SK-N-MC (cell line): ENCODE data around the gene CNR2.

ENCODE experiments used
- EZH2 ChIP-seq: fragments of 200-600 bp; sonication (generic); IDR thresholded peaks from one replicate; pipeline ENCODE4 v1.6.1; 2017; ENCODE audit warnings: antibody characterized with exemption
- FOXP2 ChIP-seq: optimal IDR thresholded peaks from 2 replicates; pipeline ENCODE3; 2011; ENCODE audit warnings: mild to moderate bottlenecking, moderate library complexity; ENCODE audit not compliant: insufficient read depth; ENCODE audit errors: extremely low read length, control extremely low read depth
- POLR2AphosphoS5 ChIP-seq: IDR thresholded peaks from 2 replicates; pipeline ENCODE4 v1.6.1; 2012; ENCODE audit warnings: mild to moderate bottlenecking, low read depth, low read length, borderline replicate concordance

DNA sequence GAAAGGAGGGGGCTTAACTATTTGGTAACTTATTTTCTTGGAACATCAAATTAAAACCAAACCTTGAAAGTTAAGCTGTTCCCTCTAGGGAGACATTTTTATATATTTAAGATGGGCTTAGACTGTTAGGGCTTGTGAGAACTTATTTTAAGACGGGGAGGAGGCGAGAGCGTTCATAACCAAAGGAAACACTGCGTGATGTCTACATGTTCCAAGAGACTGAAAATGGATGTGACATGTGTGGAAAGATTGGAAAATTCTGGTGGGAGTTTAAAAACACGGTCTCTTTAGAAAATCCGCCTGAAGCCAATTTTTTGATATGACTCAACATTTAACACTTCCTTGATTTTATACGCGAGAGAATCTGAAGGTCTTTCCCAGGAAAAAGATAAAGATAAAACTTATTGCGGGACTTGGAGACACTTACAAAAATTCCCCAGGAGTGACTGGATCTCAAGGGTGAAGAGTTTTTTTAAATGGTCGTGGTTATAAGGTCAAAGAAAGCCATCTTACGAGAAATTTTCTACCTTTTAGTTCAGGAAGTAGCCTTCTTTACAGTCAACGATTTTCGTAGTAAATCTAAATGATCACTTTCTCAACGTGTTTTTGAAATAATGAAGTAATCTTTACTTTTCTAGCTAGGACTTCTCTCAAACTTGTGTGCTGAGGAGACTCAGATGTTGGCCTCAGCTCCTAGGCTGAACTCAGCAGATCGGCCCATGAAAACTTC lies 47.3 kb upstream of the CNR2 start:
- TF ChIP-seq FOXP2 (no peak), POLR2AphosphoS5 (no peak), EZH2 (no peak)
